Trophoblast cell (in vitro differentiated cells and primary cell): ENCODE data around the gene SEMA6A.

Experiments
- DNase-seq, 2 donors: peaks; one replicate each; pipeline ENCODE4 v3.0.0-alpha.2; 2016
- H2AFZ ChIP-seq: 2 replicates; pipeline ENCODE4 v1.6.1; 2013; ENCODE audit warnings: low read length, moderate library complexity, mild to moderate bottlenecking; ENCODE audit not compliant: insufficient read depth, poor library complexity
- H2AK5ac ChIP-seq: 2 replicates; pipeline ENCODE4 v1.6.1; 2013; ENCODE audit warnings: mild to moderate bottlenecking, low read length
- H2BK120ac ChIP-seq: 2 replicates; pipeline ENCODE4 v1.6.1; 2013; ENCODE audit warnings: low read length, mild to moderate bottlenecking, moderate library complexity; ENCODE audit not compliant: insufficient read depth, poor library complexity
- H2BK12ac ChIP-seq: 2 replicates; pipeline ENCODE4 v1.6.1; 2013; ENCODE audit warnings: mild to moderate bottlenecking, low read length, moderate library complexity
- H2BK5ac ChIP-seq: 2 replicates; pipeline ENCODE4 v1.6.1; 2013; ENCODE audit warnings: low read length, low read depth, moderate library complexity, mild to moderate bottlenecking; ENCODE audit not compliant: poor library complexity
- H3K14ac ChIP-seq: 2 replicates; pipeline ENCODE4 v1.6.1; 2013; ENCODE audit warnings: mild to moderate bottlenecking, low read length
- H3K18ac ChIP-seq: 2 replicates; pipeline ENCODE4 v1.6.1; 2013; ENCODE audit warnings: mild to moderate bottlenecking, low read length
- H3K23ac ChIP-seq: 2 replicates; pipeline ENCODE4 v1.6.1; 2013; ENCODE audit warnings: low read length
- H3K27ac ChIP-seq: 2 replicates; pipeline ENCODE4 v1.5.1; 2013; ENCODE audit warnings: low read depth, mild to moderate bottlenecking, inconsistent platforms, low read length, moderate library complexity
- H3K27me3 ChIP-seq: 2 replicates; pipeline ENCODE4 v1.6.1; 2013; ENCODE audit warnings: inconsistent platforms, mild to moderate bottlenecking, low read length, moderate library complexity; ENCODE audit not compliant: insufficient read depth
- H3K36me3 ChIP-seq, 2 experiments: 1 replicate in 1 of 2; 2 replicates in 1 of 2; pipeline ENCODE4 v1.6.1; 2013; ENCODE audit warnings: low read length in 2 of 2, mild to moderate bottlenecking in 2 of 2, moderate library complexity in 1 of 2; ENCODE audit not compliant: insufficient read depth in 2 of 2, control insufficient read depth in 1 of 2
- H3K4ac ChIP-seq: 2 replicates; pipeline ENCODE4 v1.6.1; 2013; ENCODE audit warnings: low read depth, mild to moderate bottlenecking, low read length, moderate library complexity
- H3K4me1 ChIP-seq, 2 experiments: 1 replicate in 1 of 2; 2 replicates in 1 of 2; pipeline ENCODE4 v1.6.1; 2013; ENCODE audit warnings: low read length in 2 of 2, mild to moderate bottlenecking in 2 of 2, moderate library complexity in 1 of 2; ENCODE audit not compliant: insufficient read depth in 2 of 2, control insufficient read depth in 1 of 2
- H3K4me2 ChIP-seq: 2 replicates; pipeline ENCODE4 v1.6.1; 2013; ENCODE audit warnings: inconsistent platforms, mild to moderate bottlenecking, low read length, moderate library complexity
- H3K4me3 ChIP-seq: 2 replicates; pipeline ENCODE4 v1.5.1; 2013; ENCODE audit warnings: mild to moderate bottlenecking, low read depth, low read length, inconsistent platforms
- H3K79me1 ChIP-seq: one replicate; pipeline ENCODE4 v1.6.1; 2013; ENCODE audit warnings: low read length
- H3K79me2 ChIP-seq: 2 replicates; pipeline ENCODE4 v1.6.1; 2013; ENCODE audit warnings: low read length, mild to moderate bottlenecking; ENCODE audit not compliant: control insufficient read depth, insufficient read depth, poor library complexity
- H3K9ac ChIP-seq: 2 replicates; pipeline ENCODE4 v1.6.1; 2013; ENCODE audit warnings: mild to moderate bottlenecking, low read length
- H3K9me3 ChIP-seq: 2 replicates; pipeline ENCODE4 v1.6.1; 2013; ENCODE audit warnings: low read depth, mild to moderate bottlenecking, control low read depth, inconsistent platforms, low read length; ENCODE audit not compliant: insufficient read depth
- H4K12ac ChIP-seq: 2 replicates; pipeline ENCODE4 v1.6.1; 2013; ENCODE audit warnings: low read depth, mild to moderate bottlenecking, low read length, moderate library complexity
- H4K8ac ChIP-seq: 2 replicates; pipeline ENCODE4 v1.6.1; 2013; ENCODE audit warnings: low read depth, mild to moderate bottlenecking, low read length, moderate library complexity
- H4K91ac ChIP-seq: one replicate; pipeline ENCODE4 v1.6.1; 2013; ENCODE audit warnings: low read depth, mild to moderate bottlenecking, low read length, moderate library complexity
- WGBS: extraction: QIAGEN DNeasy Blood & Tissue Kit; methylation state at CpG from one replicate; pipeline ENCODE4 v1.1.7; 2013; ENCODE audit warnings: missing lambda C conversion rate; ENCODE audit not compliant: insufficient read length, insufficient coverage; ENCODE audit errors: extremely low coverage; 5-methylcytosine and 5-hydroxymethylcytosine counted together

SEMA6A gene

DNA sequence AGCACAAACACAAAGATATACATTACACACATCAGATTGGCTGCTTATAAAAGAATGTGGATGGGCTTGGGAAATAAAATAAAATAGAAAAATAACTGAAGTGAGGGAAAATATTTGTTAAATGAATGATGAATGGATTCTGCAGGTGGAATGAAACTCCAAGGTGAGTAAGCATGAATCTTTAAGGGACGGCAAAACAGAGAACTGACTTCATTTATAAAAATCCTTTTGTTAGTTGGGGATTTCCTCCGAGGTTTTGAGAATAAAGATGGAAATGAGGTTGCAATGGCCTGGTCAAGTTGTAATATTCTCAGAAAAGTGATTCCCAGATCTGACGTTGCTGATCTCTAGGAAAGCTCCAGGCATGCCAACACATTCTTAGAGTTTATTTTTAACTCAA is 20.9 kb upstream of the SEMA6A start:
- H3K9me3 ChIP-seq, result no peaks in the 10 kb centered on the region
- no peak overlapping the region for H2BK120ac ChIP-seq
- no peak overlapping the region for H3K18ac ChIP-seq
- no peak overlapping the region for H3K9ac ChIP-seq
- H3K23ac ChIP-seq, result no peak overlapping the region
- no peak overlapping the region for H3K27ac ChIP-seq
- H4K12ac ChIP-seq, result no peak overlapping the region
- no peak overlapping the region for H4K8ac ChIP-seq
- no peak overlapping the region for H2AK5ac ChIP-seq
- H3K79me1 ChIP-seq, result no peaks in the 10 kb centered on the region
- H2BK12ac ChIP-seq, result no peak overlapping the region
- H3K4ac ChIP-seq, result no peak overlapping the region
- H4K91ac ChIP-seq, result no peak overlapping the region
- no peak overlapping the region for H3K4me3 ChIP-seq
- H3K14ac ChIP-seq, result no peak overlapping the region
- H2BK5ac ChIP-seq, result no peak overlapping the region
- no peak for DNase-seq
- no peaks in the 10 kb centered on the region for H3K4me1 ChIP-seq
- no peak overlapping the region for H2AFZ ChIP-seq
- no peaks in the 10 kb centered on the region for H3K36me3 ChIP-seq
- no CpG with 5 or more reads among the region's 3 CpGs for WGBS
- H3K27me3 ChIP-seq, result no peaks in the 10 kb centered on the region
- H3K79me2 ChIP-seq, result no peaks in the 10 kb centered on the region
- no peak overlapping the region for H3K4me2 ChIP-seq

DNA sequence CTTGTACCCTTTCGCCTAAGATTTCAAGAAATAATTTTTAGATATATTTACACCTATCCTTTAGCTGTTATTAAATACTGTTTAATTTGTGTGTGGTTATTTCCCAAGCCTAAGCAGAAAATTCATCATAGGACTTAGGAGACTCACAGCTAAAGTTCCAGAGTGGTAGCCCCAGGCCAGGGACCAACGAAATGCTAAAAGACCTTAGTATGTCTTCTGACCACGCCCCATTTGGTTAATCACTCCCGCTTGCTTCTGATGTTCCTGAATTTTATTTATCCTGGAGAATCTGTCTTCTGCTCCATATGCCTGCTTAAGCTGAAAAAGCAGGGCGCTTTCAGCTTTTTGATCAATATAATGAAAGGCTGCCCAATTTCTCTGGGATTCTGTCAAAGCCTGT is 18.7 kb upstream of the SEMA6A start:
- Histone ChIP-seq H3K4me2 (no peak overlapping the region), H3K36me3 (no peaks in the 10 kb centered on the region), H3K27ac (no peak overlapping the region), H2BK120ac (no peak overlapping the region), H3K9ac (no peak overlapping the region), H3K9me3 (no peaks in the 10 kb centered on the region), H3K27me3 (no peaks in the 10 kb centered on the region), H3K4me3 (no peak overlapping the region), H3K4ac (no peak overlapping the region), H3K14ac (no peak overlapping the region), H3K79me2 (no peaks in the 10 kb centered on the region), H4K12ac (no peak overlapping the region), H4K91ac (no peak overlapping the region), H4K8ac (no peak overlapping the region), H3K18ac (no peak overlapping the region), H2BK12ac (no peak overlapping the region), H2AFZ (no peak overlapping the region), H2BK5ac (no peak overlapping the region), H3K79me1 (no peaks in the 10 kb centered on the region), H2AK5ac (no peak overlapping the region), H3K23ac (no peak overlapping the region), H3K4me1 (no peaks in the 10 kb centered on the region)
- DNase-seq, result no peak
- WGBS, result no CpG with 5 or more reads among the region's 5 CpGs

DNA sequence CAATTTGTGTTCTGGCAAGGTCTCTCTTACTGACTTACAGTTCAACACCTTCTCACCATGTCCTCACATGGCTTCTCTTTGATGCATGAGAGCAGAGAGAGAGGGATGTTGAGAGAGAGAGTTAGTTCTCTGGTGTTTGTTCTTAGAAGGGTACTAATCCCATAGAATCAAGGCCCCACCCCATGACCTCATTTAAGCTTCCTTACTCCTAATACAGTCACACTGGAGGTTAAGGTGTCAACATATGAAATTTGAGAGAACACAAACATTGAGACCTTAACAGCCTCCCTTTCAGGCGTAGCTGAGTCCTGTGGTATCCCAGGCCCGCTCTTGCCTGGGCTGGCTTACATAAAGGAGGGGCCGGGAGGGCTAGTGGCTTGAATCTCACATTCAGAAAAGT is 10.6 kb upstream of the SEMA6A start:
- Histone ChIP-seq H3K27me3 (no peaks in the 10 kb centered on the region), H3K79me1 (peaks cover 4% of the 10 kb centered on the region), H3K9me3 (no peaks in the 10 kb centered on the region), H2AFZ (no peak overlapping the region), H2BK120ac (no peak overlapping the region), H2BK12ac (no peak overlapping the region), H3K4me1 (peaks cover 0 to 3% of the 10 kb centered on the region in 2 experiments), H4K12ac (no peak overlapping the region), H3K4ac (no peak overlapping the region), H4K91ac (no peak overlapping the region), H3K9ac (no peak overlapping the region), H2BK5ac (no peak overlapping the region), H4K8ac (no peak overlapping the region), H3K4me2 (no peak overlapping the region), H3K79me2 (no peaks in the 10 kb centered on the region), H3K18ac (no peak overlapping the region), H3K36me3 (no peaks in the 10 kb centered on the region), H3K4me3 (no peak overlapping the region), H3K23ac (no peak overlapping the region), H2AK5ac (no peak overlapping the region), H3K27ac (no peak overlapping the region), H3K14ac (no peak overlapping the region)
- WGBS, result no CpG with 5 or more reads among the region's 3 CpGs
- DNase-seq, result no peak

DNA sequence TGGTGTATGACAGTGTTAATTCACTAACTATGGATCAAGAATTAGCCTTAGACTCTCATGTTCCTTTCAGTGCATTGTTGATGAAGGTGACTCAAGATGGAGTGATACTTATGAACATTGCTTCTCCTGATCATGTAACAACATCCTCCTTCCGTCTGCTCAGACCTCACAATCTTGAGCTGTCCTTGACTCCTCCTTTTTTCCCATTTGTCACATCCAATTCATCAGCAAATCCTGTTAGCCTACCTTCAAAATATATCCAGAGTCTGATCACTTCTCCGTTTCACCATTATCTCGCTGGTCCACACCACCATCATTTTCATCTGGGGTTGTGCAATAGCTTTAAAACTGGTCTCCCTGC is 9.2 kb upstream of the SEMA6A start:
- no peak overlapping the region for H3K14ac ChIP-seq
- H3K9ac ChIP-seq, result no peak overlapping the region
- H3K18ac ChIP-seq, result no peak overlapping the region
- no peaks in the 10 kb centered on the region for H3K36me3 ChIP-seq
- H3K4me3 ChIP-seq, result no peak overlapping the region
- H3K79me2 ChIP-seq, result no peaks in the 10 kb centered on the region
- H4K12ac ChIP-seq, result no peak overlapping the region
- H4K91ac ChIP-seq, result no peak overlapping the region
- no peak overlapping the region for H2AK5ac ChIP-seq
- H2AFZ ChIP-seq, result no peak overlapping the region
- H3K27me3 ChIP-seq, result no peaks in the 10 kb centered on the region
- no peak overlapping the region for H3K27ac ChIP-seq
- H3K4me2 ChIP-seq, result no peak overlapping the region
- H3K9me3 ChIP-seq, result no peaks in the 10 kb centered on the region
- no peak overlapping the region for H4K8ac ChIP-seq
- H3K4me1 ChIP-seq, result peaks cover 0 to 8% of the 10 kb centered on the region in 2 experiments
- peak in 1 of 2 donors; percentile 20 for DNase-seq
- H3K23ac ChIP-seq, result no peak overlapping the region
- WGBS, result no CpG with 5 or more reads among the region's 3 CpGs
- H3K79me1 ChIP-seq, result peaks cover 9% of the 10 kb centered on the region
- no peak overlapping the region for H2BK120ac ChIP-seq
- no peak overlapping the region for H2BK5ac ChIP-seq
- H3K4ac ChIP-seq, result no peak overlapping the region
- H2BK12ac ChIP-seq, result no peak overlapping the region
